GM12892 (cell line): ENCODE data around the gene TMUB1.

Experiments used
- POLR2A ChIP-seq: IDR thresholded peaks from 2 replicates; pipeline ENCODE4 v1.6.1; 2011; ENCODE audit warnings: low read depth, low read length, control low read depth
- POLR2AphosphoS5 ChIP-seq: IDR thresholded peaks from 2 replicates; pipeline ENCODE4 v1.6.1; 2011; ENCODE audit warnings: low read depth, low read length, control low read depth
- TAF1 ChIP-seq: IDR thresholded peaks from 2 replicates; pipeline ENCODE4 v1.6.1; 2011; ENCODE audit warnings: low read depth, mild to moderate bottlenecking, control low read depth, low read length, borderline replicate concordance

GRCh38 chr7:151124899-151125399 is 41.7 kb upstream of the TMUB1 start:
- TF ChIP-seq POLR2AphosphoS5: no peak
- TF ChIP-seq POLR2A: no peak
- TF ChIP-seq TAF1: no peak
